Measurements from ENCODE around the gene NAT9.

Gene NAT9

GRCh38 chr17:74749279-74750038, 26.7 kb downstream of the NAT9 start (continued):
- no peak for TF ChIP-seq ZNF19 (tag by site-specific recombination; IDR thresholded peaks at IDR 0.05; ENCODE audit: low read depth)
- TF ChIP-seq ZNF677 (tag by site-specific recombination; IDR thresholded peaks at IDR 0.05) = no peak; the same call in 1 of the 2 replicates
- TF ChIP-seq ZBTB44 (tag by site-specific recombination; IDR thresholded peaks at IDR 0.05) = no peak
- no peak for TF ChIP-seq ELK4 (IDR thresholded peaks at IDR 0.05; ENCODE audit: borderline replicate concordance, low read depth, low read length)
- no peak for TF ChIP-seq HOXA7 (CRISPR knock-in tag; IDR thresholded peaks at IDR 0.05; ENCODE audit: borderline replicate concordance)
- 0 out of 2 replicates have a peak, but pooled peaks have one; percentile 21 for TF ChIP-seq ZNF366 (tag by site-specific recombination; conservative IDR thresholded peaks at IDR 0.05)
- TF ChIP-seq ZNF626 (tag by site-specific recombination; IDR thresholded peaks at IDR 0.05) = no peak
- no peak for TF ChIP-seq ZNF561 (tag by site-specific recombination; IDR thresholded peaks at IDR 0.05; ENCODE audit: borderline replicate concordance)
- TF ChIP-seq YY2 (tag by site-specific recombination; IDR thresholded peaks at IDR 0.05) = no peak

GRCh38 chr17:74748529-74749278, 27.4 kb downstream of the NAT9 start, which contains the start of gene NHERF1:
NHERF1 (plus strand) TSS chr17:74748628; CDS start chr17:74748847, 219 bp downstream.
- POLR2A ChIA-PET = interaction anchor here (0.7 to 1.9 kb wide), 7 partner anchors 10 to 124 kb away, joined by 3 to 22 read pairs (median 7); partner anchors contain the start of genes FDXR and NAT9
- no peak for TF ChIP-seq ZNF791 (tag by site-specific recombination; IDR thresholded peaks at IDR 0.05)
- TF ChIP-seq ZNF266 (tag by site-specific recombination; IDR thresholded peaks at IDR 0.05; ENCODE audit: low read depth) = no peak
- no peak for TF ChIP-seq ZNF211 (tag by site-specific recombination; IDR thresholded peaks at IDR 0.05; ENCODE audit: low read depth)
- TF ChIP-seq ZNF274 (IDR thresholded peaks at IDR 0.05; ENCODE audit: low read length) = no peak
- no peak for TF ChIP-seq ZNF274 (tag by site-specific recombination; IDR thresholded peaks at IDR 0.05; ENCODE audit: borderline replicate concordance)
- no peak for TF ChIP-seq OVOL3 (tag by site-specific recombination; IDR thresholded peaks at IDR 0.05)
- no peak for TF ChIP-seq ZNF830 (tag by site-specific recombination; IDR thresholded peaks at IDR 0.05; ENCODE audit: low read depth)
- no peak for TF ChIP-seq ZSCAN23 (tag by site-specific recombination; IDR thresholded peaks at IDR 0.05)
- no peak; the same call in 1 of the 2 replicates for TF ChIP-seq ZNF335 (tag by site-specific recombination; conservative IDR thresholded peaks at IDR 0.05)
- peak; percentile 71 for TF ChIP-seq SP2 (tag by site-specific recombination; IDR thresholded peaks at IDR 0.05)
- TF ChIP-seq ZBTB26 (tag by site-specific recombination; optimal IDR thresholded peaks at IDR 0.05) = peak; percentile 82
- peak; percentile 34 for TF ChIP-seq ZEB2 (tag by site-specific recombination; IDR thresholded peaks at IDR 0.05)
- TF ChIP-seq SP3 (tag by site-specific recombination; IDR thresholded peaks at IDR 0.05) = peak; percentile 73
- 0 out of 2 replicates have a peak, but pooled peaks have one; percentile 21 for TF ChIP-seq ZNF157 (tag by site-specific recombination; IDR thresholded peaks at IDR 0.05)
- TF ChIP-seq ZNF16 (tag by site-specific recombination; IDR thresholded peaks at IDR 0.05; ENCODE audit: low read depth) = no peak
- peak; percentile 94 for TF ChIP-seq KLF10 (tag by site-specific recombination; IDR thresholded peaks at IDR 0.05)
- 0 out of 2 replicates have a peak, but pooled peaks have one; percentile 14 for TF ChIP-seq ZNF639 (tag by site-specific recombination; IDR thresholded peaks at IDR 0.05)
- no peak for TF ChIP-seq ZBTB7A (tag by site-specific recombination; IDR thresholded peaks at IDR 0.05; ENCODE audit: low read depth)
- no peak for TF ChIP-seq ZNF423 (tag by site-specific recombination; IDR thresholded peaks at IDR 0.05)

More at GRCh38 chr17:74748529-74749278, 27.4 kb downstream of the NAT9 start, which contains the start of gene NHERF1:
- Histone ChIP-seq H3K27ac (ENCODE audit: extremely low read depth, low read depth, low read length) (peak within 1 kb of the TSS; percentile 68; the same call in 1 of the 2 replicates), H3K36me3 (ENCODE audit: control insufficient read depth in 2 of 2, insufficient read depth in 1 of 2, low read length in 2 of 2) (no peaks in the 10 kb centered on the region), H3K4me3 (ENCODE audit: low read depth, low read length) (peak within 1 kb of the TSS; percentile 81), H3K9me3 (ENCODE audit: control insufficient read depth, insufficient read depth, low read depth, low read length) (no peaks in the 10 kb centered on the region), H3K4me1 (ENCODE audit: control insufficient read depth, insufficient read depth, low read length) (peaks cover 7% of the 10 kb centered on the region)
- CTCF ChIA-PET = interaction anchor here (0.6 to 4.7 kb wide), 12 partner anchors 10 to 1902 kb away, joined by 3 to 84 read pairs (median 6); partner anchors contain the start of genes GRIN2C, NAT9 and RAB37
